Activated T-cell treated with anti-CD3 and anti-CD28 coated beads for 1 hour (primary cell): ENCODE measurements around the gene C1orf105.
"Not testable (repeated sequence)": the region's sequence is repeated elsewhere in the genome, so short reads cannot be mapped to it uniquely, and the experiment has no call there.

ENCODE experiments used
- DNase-seq: peaks from one replicate; pipeline ENCODE4 v3.0.0-alpha.2; 2020; ENCODE audit warnings: low read depth

C1orf105 gene

DNA sequence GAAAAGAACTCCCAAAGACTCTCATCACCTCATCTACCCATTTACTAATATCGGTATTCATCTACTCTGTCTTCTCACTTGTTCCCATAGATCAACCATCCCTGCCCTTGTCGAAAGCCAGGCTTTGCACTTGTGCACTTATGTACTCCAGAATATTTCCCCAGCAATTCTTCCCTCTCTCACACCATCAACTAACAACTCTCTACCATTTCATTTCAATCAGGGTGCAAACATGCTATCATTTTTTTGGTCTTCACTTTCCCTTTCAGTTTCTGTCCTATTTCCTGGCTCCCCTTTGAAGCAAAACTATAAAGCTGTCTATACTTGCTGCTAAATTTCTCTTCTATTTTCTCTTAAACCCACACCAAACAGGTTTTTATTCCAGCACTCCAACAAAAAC is 6.7 kb downstream of the C1orf105 start:
- DNase-seq, result no peak

- no peak for DNase-seq
These were observed 9.0 kb downstream of the C1orf105 start for GRCh38 chr1:172429331-172430127.

GRCh38 chr1:172430128-172430454 is 9.6 kb downstream of the C1orf105 start:
- no peak for DNase-seq

DNA sequence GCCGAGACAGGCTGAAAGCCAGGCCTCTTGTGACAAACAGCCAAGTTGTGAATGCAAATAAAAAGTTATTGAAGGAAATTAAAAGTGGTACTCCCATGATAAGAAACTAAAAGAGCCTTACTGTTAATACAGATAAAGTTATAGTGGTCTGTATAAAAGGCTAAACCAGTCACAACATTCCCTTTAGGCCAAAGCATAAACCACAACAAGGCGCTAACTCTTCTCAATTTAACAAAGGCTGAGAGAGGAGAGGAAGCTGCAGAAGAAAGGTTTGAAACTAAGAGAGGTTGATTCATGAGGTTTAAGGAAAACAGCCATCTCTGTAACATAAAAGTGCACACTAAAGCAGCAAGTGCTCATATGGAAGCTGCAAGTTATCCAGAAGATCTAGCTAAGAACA is 10.7 kb downstream of the C1orf105 start:
- DNase-seq, result no peak

- peak; percentile 14 for DNase-seq
These were observed 11.3 kb downstream of the C1orf105 start for GRCh38 chr1:172431721-172432192.

- DNase-seq, result not testable (repeated sequence)
These were observed 16.7 kb downstream of the C1orf105 start for GRCh38 chr1:172437183-172437582.

- DNase-seq, result no peak
These were observed 21.9 kb downstream of the C1orf105 start for GRCh38 chr1:172442404-172442803.

DNA sequence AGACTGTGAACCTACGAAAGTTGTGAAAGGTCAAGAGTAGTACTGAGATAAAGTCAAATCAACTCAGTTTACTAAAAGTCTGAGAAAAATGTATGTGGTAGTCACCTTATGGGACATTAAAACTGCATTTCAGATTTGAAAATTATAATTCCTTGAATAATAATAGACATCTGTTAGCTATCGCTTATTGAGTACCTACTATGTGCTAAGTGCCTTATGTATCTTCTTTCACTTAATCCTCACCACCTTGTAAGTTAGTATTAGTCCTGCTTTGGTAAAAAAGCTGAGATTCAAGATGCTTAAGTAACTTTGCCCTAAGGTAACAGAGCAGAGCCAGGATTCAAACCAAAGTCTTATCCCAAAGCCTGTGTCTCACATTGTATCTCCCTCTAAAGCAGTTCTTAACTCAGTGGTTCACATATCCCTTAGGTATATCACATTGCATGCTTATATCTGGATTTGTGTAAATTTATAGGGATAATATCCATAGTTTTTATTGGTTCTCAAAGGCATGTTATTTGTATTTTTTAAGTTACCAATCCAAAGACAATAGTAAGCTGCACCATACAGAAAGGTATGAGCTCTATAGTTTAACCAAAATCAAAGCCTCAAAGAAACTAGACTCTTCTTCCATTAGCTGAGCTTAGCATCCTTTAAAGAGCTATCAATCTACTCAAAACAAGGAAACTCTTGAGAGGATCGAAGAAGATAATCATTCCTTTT is 22.5 kb downstream of the C1orf105 start:
- no peak for DNase-seq

DNA sequence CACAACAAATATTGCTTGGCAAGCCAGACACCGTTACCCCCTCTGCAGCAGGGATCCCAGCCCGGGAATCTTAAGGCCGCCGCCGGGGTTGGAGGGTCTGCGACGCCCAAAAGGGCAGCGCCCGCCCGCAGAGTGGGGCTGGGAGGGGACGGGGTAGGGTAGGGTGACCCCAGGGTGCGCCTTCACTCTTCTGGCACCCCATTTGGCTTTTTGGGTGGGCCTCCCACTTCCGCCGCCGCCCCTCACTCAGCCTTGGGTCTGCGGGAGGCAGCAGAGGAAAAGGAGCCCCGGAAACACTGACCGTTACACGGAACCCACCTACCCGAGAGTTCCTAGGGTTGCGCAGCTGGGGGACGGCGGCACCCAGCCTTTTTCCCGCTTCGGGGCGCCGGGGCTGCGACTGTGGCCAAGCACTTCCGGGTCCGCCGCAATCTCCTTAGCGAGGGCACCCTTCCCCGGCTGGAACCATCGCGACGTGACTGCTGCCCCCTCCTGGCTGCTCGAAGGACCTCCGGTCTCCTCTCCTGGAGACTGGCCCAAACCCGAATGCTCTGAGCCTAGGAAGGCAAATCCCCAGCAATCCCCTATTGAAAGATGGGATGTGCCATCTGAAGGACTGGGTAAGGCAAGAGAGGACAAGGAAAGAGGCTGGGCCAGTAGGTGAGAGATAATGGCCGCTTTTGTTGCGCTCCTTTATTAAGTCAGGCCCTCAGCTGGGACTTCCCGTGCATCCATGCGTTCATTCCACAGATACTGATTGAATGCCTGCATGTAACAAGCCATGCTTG is 23.4 kb downstream of the C1orf105 start, which contains the start of gene PIGC:
TSS of gene PIGC (minus strand) at position 404 of the 788 bp plus-strand sequence. CDS start 1,447 bp downstream, outside the sequence.
- peak; percentile 89 for DNase-seq

DNA sequence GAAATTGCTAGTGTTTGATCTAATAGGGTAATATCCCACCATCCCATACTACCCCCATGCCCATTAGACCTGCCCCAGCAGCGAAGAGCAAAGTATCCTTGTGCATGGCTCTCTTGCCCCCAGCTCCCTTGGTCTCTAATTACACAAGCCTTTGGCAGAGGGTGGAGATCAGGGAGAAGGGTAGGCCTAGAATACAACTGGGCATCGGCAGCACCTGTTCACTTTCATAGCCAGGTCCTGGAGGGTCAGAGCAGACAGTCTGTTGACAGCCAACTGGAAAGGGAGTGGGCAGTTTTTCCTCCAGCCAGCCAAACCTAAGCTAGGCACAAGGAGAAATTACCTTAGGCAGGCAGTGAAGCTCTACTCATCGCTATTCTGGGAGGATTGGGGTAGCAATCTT is 26.1 kb downstream of the C1orf105 start:
- no peak for DNase-seq

GRCh38 chr1:172447641-172448040 is 27.2 kb downstream of the C1orf105 start:
- no peak for DNase-seq

DNA sequence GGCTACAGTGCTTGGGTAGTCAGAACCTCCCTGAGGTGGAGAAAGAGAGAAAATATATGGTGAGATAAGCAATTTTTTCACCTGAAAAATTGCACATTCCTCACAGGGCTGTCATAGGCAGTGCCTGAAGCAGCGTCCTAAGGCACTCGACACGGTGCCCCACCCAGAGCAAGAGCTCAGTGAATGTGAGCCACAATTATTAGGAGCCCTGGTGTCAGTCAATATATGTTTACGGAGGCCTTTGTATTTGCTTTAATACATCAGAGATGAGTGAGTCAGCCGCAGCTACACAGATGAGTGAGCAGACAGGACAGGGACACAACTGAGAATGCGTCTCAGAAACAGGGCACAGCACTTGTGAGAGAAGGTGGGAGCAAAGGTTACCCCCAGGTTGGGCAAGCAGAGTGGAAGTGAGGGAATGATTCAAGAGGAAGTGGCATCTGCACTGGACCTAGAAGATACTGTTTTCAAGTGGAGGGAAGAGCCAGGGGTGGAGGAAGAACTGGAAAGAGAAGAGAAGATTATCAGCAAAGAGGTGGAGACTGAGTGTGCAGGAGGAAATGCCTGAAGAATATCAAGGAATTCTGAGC is 28.6 kb downstream of the C1orf105 start:
- no peak for DNase-seq

- DNase-seq, result peak; percentile 14
These were observed 29.4 kb downstream of the C1orf105 start for GRCh38 chr1:172449585-172450523.

GRCh38 chr1:172450524-172450885 is 30.0 kb downstream of the C1orf105 start:
- DNase-seq, result no peak

DNA sequence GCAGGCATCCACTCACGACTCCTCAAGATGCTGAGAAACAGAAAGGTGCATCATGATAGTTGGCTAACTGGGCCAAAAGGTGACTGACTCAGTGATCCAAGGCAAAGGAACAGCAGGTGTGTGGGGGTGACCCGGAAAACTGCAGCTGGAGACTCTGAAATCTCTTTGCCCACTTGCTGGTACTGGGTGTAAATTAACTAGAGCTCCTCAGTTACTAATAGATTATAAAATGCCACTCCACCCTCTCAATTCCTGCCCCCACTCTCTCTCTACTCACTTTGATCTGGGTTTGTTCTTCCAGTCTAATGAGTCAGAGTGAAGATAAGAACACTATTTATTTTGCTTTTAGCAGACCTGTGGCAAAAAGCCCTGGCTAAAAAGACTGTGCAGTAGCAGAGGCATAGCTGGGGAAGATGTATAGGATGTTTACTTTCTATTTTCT is 30.5 kb downstream of the C1orf105 start:
- DNase-seq, result no peak

DNA sequence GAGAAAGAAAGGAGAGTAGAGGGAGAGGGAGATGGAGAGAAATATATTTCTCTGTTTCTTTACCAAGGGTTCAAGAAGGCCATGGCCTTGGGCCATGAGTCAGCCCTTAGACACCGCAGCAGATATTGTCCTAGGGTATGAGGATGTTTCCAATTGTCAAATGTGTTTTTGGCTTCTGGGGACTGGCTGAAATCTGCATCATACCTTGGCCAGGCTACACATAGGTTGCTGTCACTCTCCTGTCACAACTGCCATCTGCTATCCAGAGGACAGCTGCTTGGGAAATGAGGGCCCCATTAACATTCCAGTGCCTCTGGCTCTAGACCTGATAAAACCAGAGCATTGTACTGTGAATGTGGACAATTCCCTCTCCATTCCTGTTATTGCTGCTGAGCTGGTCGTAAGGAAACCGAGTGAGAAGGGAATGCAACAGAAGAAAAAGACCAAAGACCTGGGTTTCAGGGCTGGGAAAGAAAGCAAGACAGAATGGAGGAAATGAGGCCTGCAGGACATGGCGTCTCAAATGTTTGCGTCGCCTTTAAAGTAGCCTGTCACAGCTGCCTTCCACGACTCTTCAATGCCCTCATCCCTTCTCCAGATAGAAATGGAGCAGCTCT is 32.2 kb downstream of the C1orf105 start:
- DNase-seq, result no peak

DNA sequence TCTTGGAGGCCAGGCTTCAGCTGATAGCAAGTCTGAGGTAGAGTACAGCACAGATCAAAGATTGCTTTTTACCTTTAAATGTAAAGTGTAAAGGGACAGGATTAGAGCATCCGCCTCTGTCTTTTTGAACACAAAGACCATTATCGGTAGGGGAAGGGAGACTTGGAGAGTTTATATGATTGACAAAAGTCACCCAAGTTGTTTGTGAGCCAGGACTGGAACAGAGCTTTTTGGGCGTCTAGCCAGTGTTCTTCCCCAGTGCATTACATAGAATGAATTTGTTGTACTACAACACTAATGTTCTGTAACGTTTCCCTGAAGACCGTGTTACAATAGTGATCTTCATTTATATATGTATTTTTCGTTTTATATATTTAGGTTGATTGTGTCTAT is 32.7 kb downstream of the C1orf105 start:
- DNase-seq, result no peak

- no peak for DNase-seq
These were observed 33.1 kb downstream of the C1orf105 start for GRCh38 chr1:172453607-172454006.

- DNase-seq, result no peak
These were observed 35.0 kb downstream of the C1orf105 start for GRCh38 chr1:172455451-172455850.

GRCh38 chr1:172456344-172456769 is 35.9 kb downstream of the C1orf105 start:
- no peak for DNase-seq
